ENCODE measurements around the gene ACIN1. TPM values are rescaled to one million over a fixed set of nuclear protein-coding genes. Genes with fewer than 3 reads are reported as not detected.
A peak's percentile ranks its signal among the peaks of the same experiment; 100 is the strongest.

The ACIN1 gene
- total and polyA plus RNA-seq, 2 of the 13 experiments (the other 11 are each of a cell fraction or from before 2014, with no cell fraction given) = 165 to 183 TPM

- WGBS (ENCODE audit: low lambda C conversion rate) = 23% methylated on average over 6 of the region's 6 CpGs
- H3K9me3 ChIP-seq (ENCODE audit: low read length) = no peaks in the 10 kb centered on the region
- FAIRE-seq (peak; percentile 34), ATAC-seq (no peak), DNase-seq (ENCODE audit: low spot score) (no peak)
- POLR2A ChIA-PET = no interaction called here
- H3K27me3 ChIP-seq (ENCODE audit: control insufficient read depth in 1 of 2, insufficient read depth in 2 of 2, low read length in 2 of 2) = peaks cover 15 to 60% of the 10 kb centered on the region in 2 experiments
- no peak overlapping the region for H3K4me2 ChIP-seq (ENCODE audit: low read depth, low read length)
- BruUV-seq (replicated peaks) = no TSS peak
- intact Hi-C loops (cut with micrococcal nuclease; ENCODE audit: unreplicated experiment) (no loop called here), in situ Hi-C loops (cut with HindIII; ENCODE audit: extremely low pct_ligation_motif_present, low pct_unique_long_range_greater_than_20kb) (no loop called here)
- CTCF ChIA-PET (ENCODE audit: low intra/inter-chr PET ratio, low total read pairs) = interaction anchor here (1.1 kb wide), 1 partner anchor 17 kb away, joined by 5 read pairs; no protein-coding TSS in a partner anchor
- H3K4me3 ChIP-seq (replicated peaks in 1 of 3; ENCODE audit: insufficient read depth in 1 of 3, low read depth in 2 of 3, low read length in 3 of 3) = no peak overlapping the region
- TF ChIP-seq MXI1 (IDR thresholded peaks at IDR 0.05; ENCODE audit: borderline replicate concordance, low read depth, low read length) (0 out of 3 replicates have a peak, but pooled peaks have one; percentile 8), PPARG (CRISPR knock-in tag; conservative IDR thresholded peaks at IDR 0.05) (no peak), CSRNP2 (CRISPR knock-in tag; conservative IDR thresholded peaks at IDR 0.05; ENCODE audit: low read depth) (no peak)
- no peak overlapping the region for H2AFZ ChIP-seq (ENCODE audit: low read length)
- no peaks in the 10 kb centered on the region for H3K36me3 ChIP-seq (replicated peaks in 1 of 2; ENCODE audit: control insufficient read depth in 1 of 2, insufficient read depth in 2 of 2, low read length in 2 of 2)
- H3K9ac ChIP-seq (ENCODE audit: insufficient read depth, low read depth, low read length) = no peak overlapping the region
- peaks cover 17% of the 10 kb centered on the region for H3K4me1 ChIP-seq (ENCODE audit: insufficient read depth, low read length)
- no peaks in the 10 kb centered on the region for H4K20me1 ChIP-seq (ENCODE audit: insufficient read depth, low read length)
- H3K27ac ChIP-seq (ENCODE audit: extremely low read length, insufficient read depth, low read length) = no peak overlapping the region
- no peaks in the 10 kb centered on the region for H3K79me2 ChIP-seq (ENCODE audit: insufficient read depth, low read length)
Measured at GRCh38 chr14:23137813-23138535, 43.0 kb upstream of the ACIN1 start.

- H3K27ac ChIP-seq (ENCODE audit: extremely low read length, insufficient read depth, low read length) = no peak overlapping the region
- no peak overlapping the region for H3K9ac ChIP-seq (ENCODE audit: insufficient read depth, low read depth, low read length)
- in situ Hi-C loops (cut with HindIII; ENCODE audit: extremely low pct_ligation_motif_present, low pct_unique_long_range_greater_than_20kb) = no loop called here
- no peak overlapping the region; a peak in 1 of 6 replicates for H3K4me3 ChIP-seq (replicated peaks in 1 of 3; ENCODE audit: insufficient read depth in 1 of 3, low read depth in 2 of 3, low read length in 3 of 3)
- peak overlapping the region; percentile 29 for H3K4me2 ChIP-seq (ENCODE audit: low read depth, low read length)
- no peaks in the 10 kb centered on the region for H3K79me2 ChIP-seq (ENCODE audit: insufficient read depth, low read length)
- intact Hi-C loops (cut with micrococcal nuclease; ENCODE audit: unreplicated experiment) = no loop called here
- peaks cover 17% of the 10 kb centered on the region for H3K4me1 ChIP-seq (ENCODE audit: insufficient read depth, low read length)
- ChIA-PET POLR2A (no interaction called here), CTCF (ENCODE audit: low intra/inter-chr PET ratio, low total read pairs) (interaction anchor here (1.1 kb wide), 1 partner anchor 16 kb away, joined by 5 read pairs; no protein-coding TSS in a partner anchor)
- no peak for DNase-seq (ENCODE audit: low spot score)
- FAIRE-seq = no peak
- WGBS (ENCODE audit: low lambda C conversion rate) = 25% methylated on average over 11 of the region's 11 CpGs
- peaks cover 11 to 56% of the 10 kb centered on the region in 2 experiments for H3K27me3 ChIP-seq (ENCODE audit: control insufficient read depth in 1 of 2, insufficient read depth in 2 of 2, low read length in 2 of 2)
- BruUV-seq (replicated peaks) = no TSS peak
- no peaks in the 10 kb centered on the region for H3K9me3 ChIP-seq (ENCODE audit: low read length)
- no peaks in the 10 kb centered on the region for H4K20me1 ChIP-seq (ENCODE audit: insufficient read depth, low read length)
- H2AFZ ChIP-seq (ENCODE audit: low read length) = no peak overlapping the region
- no peaks in the 10 kb centered on the region for H3K36me3 ChIP-seq (replicated peaks in 1 of 2; ENCODE audit: control insufficient read depth in 1 of 2, insufficient read depth in 2 of 2, low read length in 2 of 2)
- peak; percentile 45 for ATAC-seq
- TF ChIP-seq ZMYM2 (CRISPR knock-in tag; IDR thresholded peaks at IDR 0.05) (no peak), ZNF333 (CRISPR knock-in tag; IDR thresholded peaks at IDR 0.05; ENCODE audit: borderline replicate concordance) (0 out of 2 replicates have a peak, but pooled peaks have one; percentile 39), ZNF274 (CRISPR knock-in tag; IDR thresholded peaks at IDR 0.05) (0 out of 2 replicates have a peak, but pooled peaks have one; percentile 19), ZBTB26 (CRISPR knock-in tag; IDR thresholded peaks at IDR 0.05; ENCODE audit: borderline replicate concordance) (0 out of 2 replicates have a peak, but pooled peaks have one; percentile 15), ZFY (CRISPR knock-in tag; IDR thresholded peaks at IDR 0.05) (no peak), THRA (CRISPR knock-in tag; IDR thresholded peaks at IDR 0.05; ENCODE audit: borderline replicate concordance) (no peak), ZNF136 (CRISPR knock-in tag; IDR thresholded peaks at IDR 0.05; ENCODE audit: low read depth) (no peak), CBFB (CRISPR knock-in tag; IDR thresholded peaks at IDR 0.05) (no peak), THYN1 (CRISPR knock-in tag; IDR thresholded peaks at IDR 0.05; ENCODE audit: borderline replicate concordance, low read depth) (no peak)
Measured at GRCh38 chr14:23137192-23137812, 42.4 kb upstream of the ACIN1 start.

Measured in HepG2 (cell line).